PFSK-1 (cell line): Measurements from ENCODE around the gene USP9Y.

Experiments
- POLR2AphosphoS5 ChIP-seq: IDR thresholded peaks from 2 replicates; pipeline ENCODE4 v1.6.1; 2012; ENCODE audit warnings: low read depth, mild to moderate bottlenecking, control low read depth, low read length, moderate library complexity
- SIN3A ChIP-seq: IDR thresholded peaks from 2 replicates; pipeline ENCODE4 v1.6.1; 2012; ENCODE audit warnings: mild to moderate bottlenecking, low read length, moderate library complexity, borderline replicate concordance; ENCODE audit not compliant: insufficient read depth
- TAF1 ChIP-seq: IDR thresholded peaks from 2 replicates; pipeline ENCODE4 v1.6.1; 2012; ENCODE audit warnings: low read length, control low read depth, borderline replicate concordance; ENCODE audit not compliant: insufficient read depth

- TF ChIP-seq SIN3A (no peak), TAF1 (no peak), POLR2AphosphoS5 (no peak)
Observed at GRCh38 chrY:12702174-12702573, 1.1 kb downstream of the USP9Y start.
